Measurements from ENCODE around the gene DGKI. TPM values are rescaled to one million over a fixed set of nuclear protein-coding genes. Genes with fewer than 3 reads are reported as not detected.

DGKI gene
- total and polyA plus RNA-seq, 2 donors (not counting 1 experiment from before 2014, with no cell fraction given) = not detected

DNA sequence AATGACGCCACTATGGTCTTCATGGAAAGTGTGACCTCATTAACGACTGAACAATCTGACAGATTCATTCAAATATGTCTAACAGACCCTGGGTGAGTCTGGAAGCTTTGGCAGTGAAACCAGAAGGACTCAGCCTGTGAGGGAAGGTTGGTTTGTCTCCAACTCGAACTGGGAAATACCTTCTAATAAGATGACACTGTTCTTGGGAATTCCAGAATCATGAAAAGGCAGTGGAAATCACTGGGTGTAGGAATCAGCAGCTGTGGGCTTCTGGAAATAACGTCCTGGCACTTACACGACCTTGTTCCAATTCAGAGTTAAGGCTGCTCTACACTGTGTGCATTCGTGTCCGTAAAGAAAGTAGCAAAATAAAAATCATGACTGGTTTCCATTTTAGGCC is 75.1 kb downstream of the DGKI start:
- no peak overlapping the region for H3K27ac ChIP-seq (ENCODE audit: low read length in 2 of 2)
- CTCF ChIA-PET = no interaction called here
- 83% methylated on average over 5 of the region's 7 CpGs for WGBS (ENCODE audit: insufficient coverage)
- H3K9ac ChIP-seq (ENCODE audit: low read length) = no peak overlapping the region
- no peaks in the 10 kb centered on the region for H3K9me3 Mint-ChIP-seq (ENCODE audit: insufficient read depth)
- no peaks in the 10 kb centered on the region for H3K79me2 ChIP-seq (ENCODE audit: control insufficient read depth, insufficient read depth, low read length)
- H3K27me3 Mint-ChIP-seq = peaks cover 3% of the 10 kb centered on the region
- DNase-seq (no peak), ATAC-seq (ENCODE audit: low read depth) (no peak)
- no peaks in the 10 kb centered on the region for H3K9me3 ChIP-seq (ENCODE audit: control extremely low read depth in 1 of 3, control insufficient read depth in 2 of 3, insufficient read depth in 1 of 3, low read length in 2 of 3)
- H4K20me1 ChIP-seq (ENCODE audit: control insufficient read depth, insufficient read depth, low read length, poor library complexity, severe bottlenecking) = no peaks in the 10 kb centered on the region
- POLR2A ChIA-PET = no interaction called here
- H3K4me1 Mint-ChIP-seq = no peaks in the 10 kb centered on the region
- intact Hi-C loops (cut with micrococcal nuclease) = no loop called here
- peaks cover 0 to 3% (median 0%) of the 10 kb centered on the region in 4 experiments for H3K27me3 ChIP-seq (replicated peaks in 1 of 4; ENCODE audit: control extremely low read depth in 1 of 4, control insufficient read depth in 3 of 4, insufficient read depth in 4 of 4, low read length in 3 of 4)
- H3K4me3 ChIP-seq (ENCODE audit: control extremely low read depth in 1 of 5, extremely low read depth in 1 of 5, insufficient read depth in 1 of 5, low read depth in 2 of 5, low read length in 4 of 5) = no peak overlapping the region
- no peak overlapping the region for H3K4me3 Mint-ChIP-seq
- H3K36me3 ChIP-seq (replicated peaks in 1 of 2; ENCODE audit: control extremely low read depth in 1 of 2, control insufficient read depth in 1 of 2, extremely low read depth in 1 of 2, insufficient read depth in 2 of 2, low read length in 1 of 2) = no peaks in the 10 kb centered on the region
- no peak for TF ChIP-seq EZH2 (IDR thresholded peaks at IDR 0.05; ENCODE audit: borderline replicate concordance, insufficient read depth, low read depth, low read length, poor library complexity, severe bottlenecking)
- TF ChIP-seq, protein P1, sequence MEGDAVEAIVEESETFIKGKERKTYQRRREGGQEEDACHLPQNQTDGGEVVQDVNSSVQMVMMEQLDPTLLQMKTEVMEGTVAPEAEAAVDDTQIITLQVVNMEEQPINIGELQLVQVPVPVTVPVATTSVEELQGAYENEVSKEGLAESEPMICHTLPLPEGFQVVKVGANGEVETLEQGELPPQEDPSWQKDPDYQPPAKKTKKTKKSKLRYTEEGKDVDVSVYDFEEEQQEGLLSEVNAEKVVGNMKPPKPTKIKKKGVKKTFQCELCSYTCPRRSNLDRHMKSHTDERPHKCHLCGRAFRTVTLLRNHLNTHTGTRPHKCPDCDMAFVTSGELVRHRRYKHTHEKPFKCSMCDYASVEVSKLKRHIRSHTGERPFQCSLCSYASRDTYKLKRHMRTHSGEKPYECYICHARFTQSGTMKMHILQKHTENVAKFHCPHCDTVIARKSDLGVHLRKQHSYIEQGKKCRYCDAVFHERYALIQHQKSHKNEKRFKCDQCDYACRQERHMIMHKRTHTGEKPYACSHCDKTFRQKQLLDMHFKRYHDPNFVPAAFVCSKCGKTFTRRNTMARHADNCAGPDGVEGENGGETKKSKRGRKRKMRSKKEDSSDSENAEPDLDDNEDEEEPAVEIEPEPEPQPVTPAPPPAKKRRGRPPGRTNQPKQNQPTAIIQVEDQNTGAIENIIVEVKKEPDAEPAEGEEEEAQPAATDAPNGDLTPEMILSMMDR (IDR thresholded peaks at IDR 0.05) = no peak
- no peak overlapping the region for H3K4me2 ChIP-seq (replicated peaks; ENCODE audit: low read depth, low read length, poor library complexity, severe bottlenecking)
- no peak overlapping the region for H3K27ac Mint-ChIP-seq
- no peaks in the 10 kb centered on the region for H3K4me1 ChIP-seq (ENCODE audit: control insufficient read depth in 2 of 2, insufficient read depth in 2 of 2, low read length in 2 of 2)
- no peak overlapping the region for H2AFZ ChIP-seq (ENCODE audit: insufficient read depth, low read depth, low read length, poor library complexity, severe bottlenecking)

DNA sequence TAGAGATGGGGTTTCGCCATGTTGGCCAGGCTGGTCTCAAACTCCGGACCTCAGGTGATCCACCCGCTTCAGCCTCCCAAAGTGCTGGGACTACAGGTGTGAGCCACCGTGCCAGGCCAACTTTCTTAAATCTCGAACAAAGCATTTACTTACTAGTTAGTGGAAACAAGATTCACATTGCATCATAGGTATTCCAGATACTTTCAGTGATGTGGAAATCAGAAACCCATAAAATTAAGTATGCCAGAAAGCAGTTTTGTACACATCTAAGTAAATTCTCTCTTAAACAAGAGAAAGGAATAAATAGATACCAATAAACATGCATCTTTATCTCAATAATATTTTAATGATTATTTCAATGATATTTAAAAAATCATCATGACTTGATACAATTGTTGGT is 75.5 kb downstream of the DGKI start:
- no peak overlapping the region for H3K4me3 Mint-ChIP-seq
- ChIA-PET CTCF (no interaction called here), POLR2A (no interaction called here)
- intact Hi-C loops (cut with micrococcal nuclease) = no loop called here
- no peaks in the 10 kb centered on the region for H3K36me3 ChIP-seq (replicated peaks in 1 of 2; ENCODE audit: control extremely low read depth in 1 of 2, control insufficient read depth in 1 of 2, extremely low read depth in 1 of 2, insufficient read depth in 2 of 2, low read length in 1 of 2)
- H2AFZ ChIP-seq (ENCODE audit: insufficient read depth, low read depth, low read length, poor library complexity, severe bottlenecking) = no peak overlapping the region
- DNase-seq (no peak), ATAC-seq (ENCODE audit: low read depth) (no peak)
- no peak overlapping the region for H3K4me2 ChIP-seq (replicated peaks; ENCODE audit: low read depth, low read length, poor library complexity, severe bottlenecking)
- 100% methylated on average over 4 of the region's 5 CpGs for WGBS (ENCODE audit: insufficient coverage)
- peaks cover 0 to 5% (median 0%) of the 10 kb centered on the region in 4 experiments for H3K27me3 ChIP-seq (replicated peaks in 1 of 4; ENCODE audit: control extremely low read depth in 1 of 4, control insufficient read depth in 3 of 4, insufficient read depth in 4 of 4, low read length in 3 of 4)
- TF ChIP-seq, protein P1 (IDR thresholded peaks at IDR 0.05) = no peak
- TF ChIP-seq EZH2 (IDR thresholded peaks at IDR 0.05; ENCODE audit: borderline replicate concordance, insufficient read depth, low read depth, low read length, poor library complexity, severe bottlenecking) = no peak
- no peaks in the 10 kb centered on the region for H4K20me1 ChIP-seq (ENCODE audit: control insufficient read depth, insufficient read depth, low read length, poor library complexity, severe bottlenecking)
- no peak overlapping the region for H3K27ac Mint-ChIP-seq
- H3K9me3 Mint-ChIP-seq (ENCODE audit: insufficient read depth) = no peaks in the 10 kb centered on the region
- H3K4me3 ChIP-seq (ENCODE audit: control extremely low read depth in 1 of 5, extremely low read depth in 1 of 5, insufficient read depth in 1 of 5, low read depth in 2 of 5, low read length in 4 of 5) = no peak overlapping the region
- H3K9me3 ChIP-seq (ENCODE audit: control extremely low read depth in 1 of 3, control insufficient read depth in 2 of 3, insufficient read depth in 1 of 3, low read length in 2 of 3) = no peaks in the 10 kb centered on the region
- H3K27me3 Mint-ChIP-seq = no peaks in the 10 kb centered on the region
- no peaks in the 10 kb centered on the region for H3K79me2 ChIP-seq (ENCODE audit: control insufficient read depth, insufficient read depth, low read length)
- no peaks in the 10 kb centered on the region for H3K4me1 Mint-ChIP-seq
- no peak overlapping the region for H3K9ac ChIP-seq (ENCODE audit: low read length)
- no peaks in the 10 kb centered on the region for H3K4me1 ChIP-seq (ENCODE audit: control insufficient read depth in 2 of 2, insufficient read depth in 2 of 2, low read length in 2 of 2)
- H3K27ac ChIP-seq (ENCODE audit: low read length in 2 of 2) = no peak overlapping the region

Measured in B cell (primary cell).